Colonic mucosa (tissue), 4 donors: ENCODE measurements around the gene SLC17A8. TPM values are rescaled to one million over a fixed set of nuclear protein-coding genes. Genes with fewer than 3 reads are reported as not detected.

ENCODE experiments used
- DNase-seq: peaks from one replicate; pipeline ENCODE4 v3.0.0-alpha.2; 2020
- H3K27ac ChIP-seq: fragments of 200-600 bp; one replicate; pipeline ENCODE4 v1.8.0; 2021
- H3K27me3 ChIP-seq: fragments of 200-600 bp; one replicate; pipeline ENCODE4 v1.8.0; 2021
- H3K36me3 ChIP-seq: fragments of 200-600 bp; one replicate; pipeline ENCODE4 v1.8.0; 2021
- H3K4me1 ChIP-seq: fragments of 200-600 bp; one replicate; pipeline ENCODE4 v1.8.0; 2021; ENCODE audit warnings: mild to moderate bottlenecking
- H3K4me3 ChIP-seq: fragments of 200-600 bp; one replicate; pipeline ENCODE4 v1.8.0; 2021
- H3K9ac ChIP-seq, 2 donors: one replicate each; pipeline ENCODE4 v1.7.0; 2013; ENCODE audit warnings: control low read depth in 2 of 2, low read depth in 2 of 2, low read length in 2 of 2
- H3K9me3 ChIP-seq: fragments of 200-600 bp; one replicate; pipeline ENCODE4 v1.8.0; 2021
- CTCF ChIP-seq: fragments of 200-600 bp; IDR thresholded peaks from one replicate; pipeline ENCODE4 v1.8.0; 2022; ENCODE audit warnings: antibody characterized with exemption, mild to moderate bottlenecking
- intact Hi-C: fragments of 100-400 bp; cut with DNase I; formaldehyde crosslinking; loops from one replicate; pipeline ENCODE4 v1.14.1; 2022
- total RNA-seq, 2 donors: library from RNA; stranded (reverse); fragmentation: NEBNext Ultra II Directional in 1 of 2; extraction: Animal tissue kit (Norgen Biotek cat#: 25700) in 1 of 2; gene quantifications; one replicate each; pipeline ENCODE4 v1.2.1, GENCODE V29; 2021
- donor health status: healthy.
- donor health status: DM: no; HTN: no; CAD: no.
- donor health status: DM: no; HTN: no; CAD: no.

Gene SLC17A8
- total RNA-seq, 2 donors from 2014 or later = 0.91 to 3.3 TPM

- DNase-seq = no peak
- no peak overlapping the region for H3K4me3 ChIP-seq
- no peaks in the 10 kb centered on the region for H3K4me1 ChIP-seq
- no peak overlapping the region for H3K27ac ChIP-seq
- H3K36me3 ChIP-seq = no peaks in the 10 kb centered on the region
- no peaks in the 10 kb centered on the region for H3K9me3 ChIP-seq
- H3K27me3 ChIP-seq = no peaks in the 10 kb centered on the region
- no peak for TF ChIP-seq CTCF
- no peak overlapping the region for H3K9ac ChIP-seq
- intact Hi-C loops = no loop called here
These were observed 2.4 kb downstream of the SLC17A8 start for GRCh38 chr12:100359248-100359647.

- Histone ChIP-seq H3K9me3 (no peaks in the 10 kb centered on the region), H3K4me3 (no peak overlapping the region), H3K27me3 (no peaks in the 10 kb centered on the region), H3K4me1 (no peaks in the 10 kb centered on the region), H3K9ac (no peak overlapping the region), H3K27ac (no peak overlapping the region), H3K36me3 (no peaks in the 10 kb centered on the region)
- intact Hi-C loops = no loop called here
- DNase-seq = no peak
- no peak for TF ChIP-seq CTCF
These were observed 2.9 kb downstream of the SLC17A8 start for GRCh38 chr12:100359822-100360221.

GRCh38 chr12:100360450-100360849, 3.6 kb downstream of the SLC17A8 start:
- Histone ChIP-seq H3K27ac (no peak overlapping the region), H3K9me3 (no peaks in the 10 kb centered on the region), H3K27me3 (no peaks in the 10 kb centered on the region), H3K9ac (no peak overlapping the region), H3K36me3 (no peaks in the 10 kb centered on the region), H3K4me1 (no peaks in the 10 kb centered on the region), H3K4me3 (no peak overlapping the region)
- no peak for DNase-seq
- intact Hi-C loops = no loop called here
- no peak for TF ChIP-seq CTCF

- Histone ChIP-seq H3K27me3 (no peaks in the 10 kb centered on the region), H3K4me1 (no peaks in the 10 kb centered on the region), H3K9me3 (no peaks in the 10 kb centered on the region), H3K27ac (no peak overlapping the region), H3K9ac (no peak overlapping the region), H3K36me3 (no peaks in the 10 kb centered on the region), H3K4me3 (no peak overlapping the region)
- intact Hi-C loops = no loop called here
- TF ChIP-seq CTCF = no peak
- no peak for DNase-seq
These were observed 7.5 kb downstream of the SLC17A8 start for GRCh38 chr12:100364324-100364723.

- H3K4me3 ChIP-seq = no peak overlapping the region
- intact Hi-C loops = no loop called here
- H3K27me3 ChIP-seq = no peaks in the 10 kb centered on the region
- no peaks in the 10 kb centered on the region for H3K36me3 ChIP-seq
- no peaks in the 10 kb centered on the region for H3K4me1 ChIP-seq
- H3K9ac ChIP-seq = no peak overlapping the region
- H3K27ac ChIP-seq = no peak overlapping the region
- no peaks in the 10 kb centered on the region for H3K9me3 ChIP-seq
- DNase-seq = no peak
- TF ChIP-seq CTCF = no peak
These were observed 8.5 kb downstream of the SLC17A8 start for GRCh38 chr12:100365411-100365810.

GRCh38 chr12:100368066-100368465, 11.2 kb downstream of the SLC17A8 start:
- Histone ChIP-seq H3K27ac (no peak overlapping the region), H3K27me3 (no peaks in the 10 kb centered on the region), H3K4me1 (no peaks in the 10 kb centered on the region), H3K9me3 (no peaks in the 10 kb centered on the region), H3K4me3 (no peak overlapping the region), H3K36me3 (no peaks in the 10 kb centered on the region), H3K9ac (no peak overlapping the region)
- intact Hi-C loops = no loop called here
- no peak for DNase-seq
- no peak for TF ChIP-seq CTCF
